K562 (cell line): ENCODE results near the gene RSAD1.

Experiments used
- MAZ ChIP-seq, 2 experiments: fragments of 450-650 bp in 1 of 2; sonication (generic) in 1 of 2; formaldehyde crosslinking; IDR thresholded peaks in 1 of 2; conservative IDR thresholded peaks in 1 of 2; 2 replicates each; pipeline versions ENCODE4 v1.4.0 to v1.5.0; 2020; ENCODE audit warnings: mild to moderate bottlenecking in 1 of 2, missing genetic modification reagents in 1 of 2
- TCF3 ChIP-seq: sonication (generic); formaldehyde crosslinking; IDR thresholded peaks from 2 replicates; pipeline ENCODE4 v1.4.0; 2020; ENCODE audit warnings: mild to moderate bottlenecking, missing genetic modification reagents
- ZBTB33 ChIP-seq: sonication (generic); formaldehyde crosslinking; IDR thresholded peaks from 2 replicates; pipeline ENCODE4 v1.8.1; 2023; ENCODE audit warnings: mild to moderate bottlenecking, missing genetic modification reagents

GRCh38 chr17:50484386-50485155 is 5.9 kb downstream of the RSAD1 start:
- TF ChIP-seq MAZ (CRISPR knock-in tag; conservative IDR thresholded peaks at IDR 0.05 in 1 of 2, IDR thresholded peaks at IDR 0.05 in 1 of 2): no peak
- no peak for TF ChIP-seq TCF3 (CRISPR knock-in tag)
- TF ChIP-seq ZBTB33 (CRISPR knock-in tag): no peak
